CD4-positive, alpha-beta T cell treated with Interleukin-21 for 1 hour (primary cell): ENCODE measurements around the gene PLXNA3.

Source experiments
- DNase-seq: peaks from one replicate; pipeline ENCODE4 v3.0.0-alpha.2; 2020

Gene PLXNA3

GRCh38 chrX:154507673-154508383, 49.7 kb downstream of the PLXNA3 start:
- no peak for DNase-seq

GRCh38 chrX:154508384-154508745, 50.3 kb downstream of the PLXNA3 start:
- no peak for DNase-seq

- no peak for DNase-seq
Measured at GRCh38 chrX:154509455-154509854, 51.4 kb downstream of the PLXNA3 start.

- DNase-seq: no peak
Measured at GRCh38 chrX:154511761-154512160, 53.7 kb downstream of the PLXNA3 start.

- no peak for DNase-seq
Measured at GRCh38 chrX:154512879-154513553, 54.9 kb downstream of the PLXNA3 start.

- no peak for DNase-seq
Measured at GRCh38 chrX:154513716-154514115, 55.6 kb downstream of the PLXNA3 start.

- DNase-seq: peak; percentile 44
Measured at GRCh38 chrX:154515090-154515965, 57.2 kb downstream of the PLXNA3 start.

- peak; percentile 94 for DNase-seq
Measured at GRCh38 chrX:154515966-154516655, 58.0 kb downstream of the PLXNA3 start, which contains the start of gene FAM3A. Gene FAM3A (minus strand): TSS chrX:154516232. CDS start chrX:154515772, 460 bp downstream.

GRCh38 chrX:154516656-154517100, 58.6 kb downstream of the PLXNA3 start:
- peak; percentile 35 for DNase-seq

- no peak for DNase-seq
Measured at GRCh38 chrX:154517101-154517781, 59.2 kb downstream of the PLXNA3 start.

- DNase-seq: no peak
Measured at GRCh38 chrX:154519389-154519788, 61.3 kb downstream of the PLXNA3 start.

GRCh38 chrX:154525606-154526490, 67.8 kb downstream of the PLXNA3 start:
- DNase-seq: no peak

- peak; percentile 67 for DNase-seq
Measured at GRCh38 chrX:154526901-154527675, 69.0 kb downstream of the PLXNA3 start.
